HepG2 (cell line): ENCODE data around the gene EVA1A. TPM values are rescaled to one million over a fixed set of nuclear protein-coding genes. Genes with fewer than 3 reads are reported as not detected.

Source experiments
- AGO1 ChIP-seq: fragments of 200-400 bp; formaldehyde crosslinking; IDR thresholded peaks from 2 replicates; pipeline ENCODE4 v1.6.1; 2017; ENCODE audit warnings: mild to moderate bottlenecking, low read depth, low read length, moderate library complexity; ENCODE audit not compliant: poor library complexity, severe bottlenecking
- AGO2 ChIP-seq: fragments of 200-400 bp; formaldehyde crosslinking; optimal IDR thresholded peaks from 2 replicates; pipeline ENCODE3; 2017; ENCODE audit warnings: mild to moderate bottlenecking, low read depth, low read length, moderate library complexity
- ARID2 ChIP-seq: sonication (generic); formaldehyde crosslinking; IDR thresholded peaks from 2 replicates; pipeline ENCODE4 v1.8.1; 2022; ENCODE audit warnings: mild to moderate bottlenecking, missing genetic modification reagents, borderline replicate concordance
- BCL6 ChIP-seq: IDR thresholded peaks from 2 replicates; pipeline ENCODE4 v1.6.1; 2016; ENCODE audit warnings: missing genetic modification reagents, missing compliant biosample characterization
- GABPB1 ChIP-seq: IDR thresholded peaks from 2 replicates; pipeline ENCODE4 v1.6.1; 2016; ENCODE audit warnings: mild to moderate bottlenecking, missing genetic modification reagents, moderate library complexity, missing compliant biosample characterization
- MEF2D ChIP-seq: sonication (generic); formaldehyde crosslinking; IDR thresholded peaks from 2 replicates; pipeline ENCODE4 v1.5.1; 2020; ENCODE audit warnings: mild to moderate bottlenecking, missing genetic modification reagents
- MEIS2 ChIP-seq: sonication (generic); formaldehyde crosslinking; IDR thresholded peaks from 2 replicates; pipeline ENCODE4 v1.9.0; 2021; ENCODE audit warnings: mild to moderate bottlenecking, missing genetic modification reagents
- MTF1 ChIP-seq: sonication (generic); formaldehyde crosslinking; IDR thresholded peaks from 2 replicates; pipeline ENCODE4 v1.5.0; 2020; ENCODE audit warnings: missing genetic modification reagents
- SAP130 ChIP-seq: IDR thresholded peaks from 2 replicates; pipeline ENCODE4 v1.6.1; 2016; ENCODE audit warnings: low read depth
- SYNCRIP ChIP-seq: fragments of 200-400 bp; formaldehyde crosslinking; IDR thresholded peaks from 2 replicates; pipeline ENCODE4 v1.6.1; 2018; ENCODE audit warnings: mild to moderate bottlenecking, low read depth, low read length; ENCODE audit not compliant: insufficient read depth
- WIZ ChIP-seq: sonication (generic); formaldehyde crosslinking; IDR thresholded peaks from 2 replicates; pipeline ENCODE4 v1.5.1; 2020; ENCODE audit warnings: mild to moderate bottlenecking, missing genetic modification reagents
- YY1 ChIP-seq: IDR thresholded peaks from 2 replicates; pipeline ENCODE4 v1.6.1; 2011; ENCODE audit warnings: low read length, low read depth, moderate library complexity, mild to moderate bottlenecking; ENCODE audit not compliant: insufficient read depth, insufficient replicate concordance
- ZC3H4 ChIP-seq: sonication (generic); formaldehyde crosslinking; IDR thresholded peaks from 2 replicates; pipeline ENCODE4 v1.4.0; 2020; ENCODE audit warnings: missing genetic modification reagents, borderline replicate concordance
- ZFP41 ChIP-seq: sonication (generic); formaldehyde crosslinking; IDR thresholded peaks from 2 replicates; pipeline ENCODE4 v1.4.0; 2020; ENCODE audit warnings: mild to moderate bottlenecking, missing genetic modification reagents, borderline replicate concordance
- ZNF235 ChIP-seq: sonication (generic); formaldehyde crosslinking; IDR thresholded peaks from 2 replicates; pipeline ENCODE4 v1.8.1; 2023; ENCODE audit warnings: mild to moderate bottlenecking, missing genetic modification reagents, borderline replicate concordance
- ZNF263 ChIP-seq: sonication (generic); formaldehyde crosslinking; IDR thresholded peaks from 2 replicates; pipeline ENCODE4 v1.4.0; 2020; ENCODE audit warnings: missing genetic modification reagents
- ZNF331 ChIP-seq: sonication (generic); formaldehyde crosslinking; IDR thresholded peaks from 2 replicates; pipeline ENCODE4 v1.4.0; 2020; ENCODE audit warnings: missing genetic modification reagents
- ZNF430 ChIP-seq: sonication (generic); formaldehyde crosslinking; IDR thresholded peaks from 2 replicates; pipeline ENCODE4 v1.9.0; 2021; ENCODE audit warnings: mild to moderate bottlenecking, missing genetic modification reagents
- ZNF570 ChIP-seq: sonication (generic); formaldehyde crosslinking; IDR thresholded peaks from 2 replicates; pipeline ENCODE4 v1.4.0; 2020; ENCODE audit warnings: mild to moderate bottlenecking, missing genetic modification reagents, borderline replicate concordance
- ZNF747 ChIP-seq: sonication (generic); formaldehyde crosslinking; IDR thresholded peaks from 2 replicates; pipeline ENCODE4 v1.8.1; 2023; ENCODE audit warnings: missing genetic modification reagents, mild to moderate bottlenecking, borderline replicate concordance
- polyA plus RNA-seq, 8 experiments: library from polyadenylated mRNA; depleted of rRNA in 3 of 8; stranded (reverse) in 7 of 8; unstranded in 1 of 8; fragments of >200 nt; fragmentation: Illumina TruSeq in 4 of 8; extraction: Trizol in 4 of 8; gene quantifications; 2 replicates each; pipeline versions ENCODE4 v1.2.1 to v1.2.3, GENCODE V29; 2011 to 2016; ENCODE audit warnings: low read depth in 4 of 8, missing spikeins in 1 of 8, mixed read lengths in 1 of 8; ENCODE audit not compliant: insufficient read depth in 1 of 8
- total RNA-seq, 5 experiments: library from RNA; depleted of rRNA; stranded (reverse); fragments of >200 nt; fragmentation: Illumina TruSeq; extraction: Trizol; gene quantifications; 2 replicates each; pipeline ENCODE4 v1.2.3, GENCODE V29; 2016; ENCODE audit warnings: low read depth in 1 of 5
- TF ChIP-seq, protein P1 (sequence below): sonication (generic); formaldehyde crosslinking; IDR thresholded peaks from 2 replicates; pipeline ENCODE4 v1.5.1; 2020; ENCODE audit warnings: mild to moderate bottlenecking, missing genetic modification reagents, moderate library complexity
- TF ChIP-seq, protein P2 (sequence below): sonication (generic); formaldehyde crosslinking; IDR thresholded peaks from 2 replicates; pipeline ENCODE4 v1.4.0; 2020; ENCODE audit warnings: low read depth, missing genetic modification reagents

Gene EVA1A
- total and polyA plus RNA-seq, 2 of the 13 experiments (the other 11 are each of a cell fraction or from before 2014, with no cell fraction given) = 57.5 to 57.8 TPM

DNA sequence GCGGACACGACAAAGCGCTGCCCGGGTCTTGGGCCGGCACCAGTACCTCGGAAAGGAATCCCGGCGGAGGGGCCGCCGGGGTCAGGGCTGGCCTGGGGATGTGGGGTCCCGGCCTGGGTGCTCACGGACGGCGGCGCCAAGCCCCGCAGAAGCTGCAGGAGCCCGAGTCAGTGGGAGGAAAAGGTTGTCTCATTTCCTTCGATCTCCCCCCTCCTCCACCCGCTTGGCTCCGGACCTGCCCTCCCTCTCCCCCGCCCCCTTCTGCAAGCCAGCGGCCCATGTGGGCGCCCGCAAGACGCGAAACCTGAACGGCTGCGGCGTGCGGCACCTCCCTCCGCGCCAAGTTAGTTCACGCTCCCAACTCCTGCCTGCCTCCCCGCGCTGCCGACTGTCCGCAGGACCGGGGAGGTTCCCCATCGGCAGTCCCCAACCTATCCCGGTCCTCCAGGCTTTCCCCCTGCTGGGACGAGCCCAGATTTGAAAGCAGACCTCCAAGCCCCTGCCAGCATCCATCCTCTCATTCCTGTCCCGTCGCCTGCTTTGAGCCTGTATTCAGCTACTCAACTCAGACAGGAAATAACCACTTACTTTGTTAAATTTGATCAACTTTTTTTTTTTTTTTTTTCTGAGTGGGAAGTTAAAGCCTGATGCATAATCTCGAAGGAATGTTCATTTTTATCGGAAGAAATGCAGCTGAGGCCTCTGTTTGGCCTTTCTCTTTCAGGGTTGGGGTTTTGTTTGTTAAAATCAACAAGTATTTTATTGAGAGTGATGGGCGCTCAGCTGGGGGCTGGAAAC is at the start of gene EVA1A (continued):
- TF ChIP-seq, protein P1, sequence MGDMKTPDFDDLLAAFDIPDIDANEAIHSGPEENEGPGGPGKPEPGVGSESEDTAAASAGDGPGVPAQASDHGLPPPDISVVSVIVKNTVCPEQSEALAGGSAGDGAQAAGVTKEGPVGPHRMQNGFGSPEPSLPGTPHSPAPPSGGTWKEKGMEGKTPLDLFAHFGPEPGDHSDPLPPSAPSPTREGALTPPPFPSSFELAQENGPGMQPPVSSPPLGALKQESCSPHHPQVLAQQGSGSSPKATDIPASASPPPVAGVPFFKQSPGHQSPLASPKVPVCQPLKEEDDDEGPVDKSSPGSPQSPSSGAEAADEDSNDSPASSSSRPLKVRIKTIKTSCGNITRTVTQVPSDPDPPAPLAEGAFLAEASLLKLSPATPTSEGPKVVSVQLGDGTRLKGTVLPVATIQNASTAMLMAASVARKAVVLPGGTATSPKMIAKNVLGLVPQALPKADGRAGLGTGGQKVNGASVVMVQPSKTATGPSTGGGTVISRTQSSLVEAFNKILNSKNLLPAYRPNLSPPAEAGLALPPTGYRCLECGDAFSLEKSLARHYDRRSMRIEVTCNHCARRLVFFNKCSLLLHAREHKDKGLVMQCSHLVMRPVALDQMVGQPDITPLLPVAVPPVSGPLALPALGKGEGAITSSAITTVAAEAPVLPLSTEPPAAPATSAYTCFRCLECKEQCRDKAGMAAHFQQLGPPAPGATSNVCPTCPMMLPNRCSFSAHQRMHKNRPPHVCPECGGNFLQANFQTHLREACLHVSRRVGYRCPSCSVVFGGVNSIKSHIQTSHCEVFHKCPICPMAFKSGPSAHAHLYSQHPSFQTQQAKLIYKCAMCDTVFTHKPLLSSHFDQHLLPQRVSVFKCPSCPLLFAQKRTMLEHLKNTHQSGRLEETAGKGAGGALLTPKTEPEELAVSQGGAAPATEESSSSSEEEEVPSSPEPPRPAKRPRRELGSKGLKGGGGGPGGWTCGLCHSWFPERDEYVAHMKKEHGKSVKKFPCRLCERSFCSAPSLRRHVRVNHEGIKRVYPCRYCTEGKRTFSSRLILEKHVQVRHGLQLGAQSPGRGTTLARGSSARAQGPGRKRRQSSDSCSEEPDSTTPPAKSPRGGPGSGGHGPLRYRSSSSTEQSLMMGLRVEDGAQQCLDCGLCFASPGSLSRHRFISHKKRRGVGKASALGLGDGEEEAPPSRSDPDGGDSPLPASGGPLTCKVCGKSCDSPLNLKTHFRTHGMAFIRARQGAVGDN = peak; percentile 94
- TF ChIP-seq MEF2D (CRISPR knock-in tag) (peak; percentile 27), WIZ (CRISPR knock-in tag) (0 out of 2 replicates have a peak, but pooled peaks have one; percentile 27), YY1 (peak; percentile 67), AGO2 (peak; percentile 70), ARID2 (CRISPR knock-in tag) (peak; percentile 45; the same call in 1 of the 2 replicates), ZFP41 (0 out of 2 replicates have a peak, but pooled peaks have one; percentile 54), ZNF263 (CRISPR knock-in tag) (no peak), ZNF747 (peak; percentile 62; the same call in 1 of the 2 replicates), ZNF331 (CRISPR knock-in tag) (peak; percentile 82), ZNF430 (CRISPR knock-in tag) (0 out of 2 replicates have a peak, but pooled peaks have one; percentile 17), SYNCRIP (no peak), BCL6 (CRISPR knock-in tag) (peak; percentile 65), ZC3H4 (CRISPR knock-in tag) (no peak), GABPB1 (peak; percentile 79; the same call in 1 of the 2 replicates), AGO1 (peak; percentile 54), SAP130 (CRISPR knock-in tag) (peak; percentile 82), ZNF235 (CRISPR knock-in tag) (peak; percentile 47; the same call in 1 of the 2 replicates), MEIS2 (CRISPR knock-in tag) (peak; percentile 21; the same call in 1 of the 2 replicates), ZNF570 (no peak), MTF1 (CRISPR knock-in tag) (no peak)
- TF ChIP-seq, protein P2, sequence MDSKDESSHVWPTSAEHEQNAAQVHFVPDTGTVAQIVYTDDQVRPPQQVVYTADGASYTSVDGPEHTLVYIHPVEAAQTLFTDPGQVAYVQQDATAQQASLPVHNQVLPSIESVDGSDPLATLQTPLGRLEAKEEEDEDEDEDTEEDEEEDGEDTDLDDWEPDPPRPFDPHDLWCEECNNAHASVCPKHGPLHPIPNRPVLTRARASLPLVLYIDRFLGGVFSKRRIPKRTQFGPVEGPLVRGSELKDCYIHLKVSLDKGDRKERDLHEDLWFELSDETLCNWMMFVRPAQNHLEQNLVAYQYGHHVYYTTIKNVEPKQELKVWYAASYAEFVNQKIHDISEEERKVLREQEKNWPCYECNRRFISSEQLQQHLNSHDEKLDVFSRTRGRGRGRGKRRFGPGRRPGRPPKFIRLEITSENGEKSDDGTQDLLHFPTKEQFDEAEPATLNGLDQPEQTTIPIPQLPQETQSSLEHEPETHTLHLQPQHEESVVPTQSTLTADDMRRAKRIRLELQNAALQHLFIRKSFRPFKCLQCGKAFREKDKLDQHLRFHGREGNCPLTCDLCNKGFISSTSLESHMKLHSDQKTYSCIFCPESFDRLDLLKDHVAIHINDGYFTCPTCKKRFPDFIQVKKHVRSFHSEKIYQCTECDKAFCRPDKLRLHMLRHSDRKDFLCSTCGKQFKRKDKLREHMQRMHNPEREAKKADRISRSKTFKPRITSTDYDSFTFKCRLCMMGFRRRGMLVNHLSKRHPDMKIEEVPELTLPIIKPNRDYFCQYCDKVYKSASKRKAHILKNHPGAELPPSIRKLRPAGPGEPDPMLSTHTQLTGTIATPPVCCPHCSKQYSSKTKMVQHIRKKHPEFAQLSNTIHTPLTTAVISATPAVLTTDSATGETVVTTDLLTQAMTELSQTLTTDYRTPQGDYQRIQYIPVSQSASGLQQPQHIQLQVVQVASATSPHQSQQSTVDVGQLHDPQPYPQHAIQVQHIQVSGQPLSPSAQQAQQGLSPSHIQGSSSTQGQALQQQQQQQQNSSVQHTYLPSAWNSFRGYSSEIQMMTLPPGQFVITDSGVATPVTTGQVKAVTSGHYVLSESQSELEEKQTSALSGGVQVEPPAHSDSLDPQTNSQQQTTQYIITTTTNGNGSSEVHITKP = peak; percentile 80; the same call in 1 of the 2 replicates
